Measurements from ENCODE around the gene CORO2B.

GRCh38 chr15:68726246-68726645, 147.5 kb downstream of the CORO2B start:
- TF ChIP-seq CTCF (IDR thresholded peaks at IDR 0.05) (no peak), POLR2A (IDR thresholded peaks at IDR 0.05) (no peak)
